ENCODE data around the gene APC2. TPM values are rescaled to one million over a fixed set of nuclear protein-coding genes. Genes with fewer than 3 reads are reported as not detected.

Gene APC2
- total and polyA plus RNA-seq, 4 donors: 0.03 to 0.42 (median 0.26) TPM; not detected in 1

DNA sequence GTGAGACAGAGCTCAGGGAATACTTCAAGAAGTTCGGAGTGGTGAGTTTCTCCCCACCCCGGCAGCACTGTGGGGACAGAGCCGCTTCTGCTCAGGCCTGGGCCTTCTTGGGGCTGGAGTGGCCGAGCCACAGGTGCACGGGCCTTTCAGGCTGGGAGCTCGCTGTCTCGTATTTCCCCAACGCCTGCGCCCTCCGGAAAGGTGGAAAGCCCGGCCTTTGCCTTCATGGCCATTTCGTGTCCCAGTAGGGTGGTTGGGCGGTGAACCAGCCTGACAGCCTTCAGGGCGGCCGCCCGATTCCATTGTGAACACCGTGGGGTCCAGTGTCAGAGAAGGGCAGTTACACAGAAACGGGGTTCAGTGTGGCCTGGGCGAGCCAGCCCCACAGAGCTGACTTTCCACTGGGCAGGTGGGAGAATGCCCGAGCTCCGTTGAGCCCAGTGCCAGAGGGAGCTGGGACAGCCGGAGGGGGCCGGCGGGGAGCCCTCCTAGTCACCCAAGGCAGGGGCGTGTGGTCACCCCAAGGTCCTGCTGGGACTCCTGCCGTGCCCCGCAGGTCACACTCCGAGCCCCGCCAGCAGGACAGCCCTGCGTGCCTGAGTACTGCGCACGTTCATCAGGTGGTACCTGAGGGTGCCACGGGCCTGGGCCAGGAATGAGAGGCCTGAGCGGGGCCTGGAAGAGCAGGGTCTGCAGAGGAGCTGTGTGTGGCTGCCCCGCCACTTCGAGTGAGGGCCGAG, 28.5 kb upstream of the APC2 start:
- no peaks in the 10 kb centered on the region for H3K27me3 ChIP-seq (ENCODE audit: control insufficient read depth in 1 of 2, insufficient read depth in 2 of 2, low read length in 1 of 2)
- ATAC-seq (ENCODE audit: low FRiP score) (peak; percentile 3), DNase-seq (no peak)
- H3K4me1 ChIP-seq (ENCODE audit: control insufficient read depth in 1 of 2, insufficient read depth in 2 of 2, low read length in 2 of 2): no peaks in the 10 kb centered on the region
- no peaks in the 10 kb centered on the region for H3K9me3 ChIP-seq (ENCODE audit: control insufficient read depth, low read length)
- no peak overlapping the region for H3K27ac ChIP-seq (ENCODE audit: low read depth in 1 of 2, low read length in 2 of 2)
- 92% methylated on average over 36 to 37 of the region's 37 CpGs for WGBS, 2 donors
- intact Hi-C loops (cut with DNase I): no loop called here
- no peaks in the 10 kb centered on the region for H3K36me3 ChIP-seq (ENCODE audit: control insufficient read depth in 1 of 2, insufficient read depth in 2 of 2, low read length in 1 of 2)
- no peak overlapping the region for H3K4me3 ChIP-seq (ENCODE audit: low read length in 2 of 2)

GRCh38 chr19:1421958-1422305, 28.0 kb upstream of the APC2 start:
- WGBS, 2 donors: 77 to 81% methylated on average over 22 of the region's 22 CpGs
- DNase-seq (no peak), ATAC-seq (ENCODE audit: low FRiP score) (no peak)
- Histone ChIP-seq H3K4me3 (ENCODE audit: low read length in 2 of 2) (no peak overlapping the region), H3K4me1 (ENCODE audit: control insufficient read depth in 1 of 2, insufficient read depth in 2 of 2, low read length in 2 of 2) (no peaks in the 10 kb centered on the region), H3K27ac (ENCODE audit: low read depth in 1 of 2, low read length in 2 of 2) (no peak overlapping the region), H3K36me3 (ENCODE audit: control insufficient read depth in 1 of 2, insufficient read depth in 2 of 2, low read length in 1 of 2) (no peaks in the 10 kb centered on the region), H3K9me3 (ENCODE audit: control insufficient read depth, low read length) (no peaks in the 10 kb centered on the region), H3K27me3 (ENCODE audit: control insufficient read depth in 1 of 2, insufficient read depth in 2 of 2, low read length in 1 of 2) (no peaks in the 10 kb centered on the region)
- intact Hi-C loops (cut with DNase I): no loop called here

GRCh38 chr19:1422360-1422759, 27.6 kb upstream of the APC2 start:
- no peak for ATAC-seq (ENCODE audit: low FRiP score)

GRCh38 chr19:1422943-1423342, 27.0 kb upstream of the APC2 start:
- WGBS, 2 donors: 88 to 89% methylated on average over 23 to 24 of the region's 24 CpGs
- Histone ChIP-seq H3K27ac (ENCODE audit: low read depth in 1 of 2, low read length in 2 of 2) (no peak overlapping the region), H3K4me3 (ENCODE audit: low read length in 2 of 2) (no peak overlapping the region), H3K4me1 (ENCODE audit: control insufficient read depth in 1 of 2, insufficient read depth in 2 of 2, low read length in 2 of 2) (no peaks in the 10 kb centered on the region), H3K27me3 (ENCODE audit: control insufficient read depth in 1 of 2, insufficient read depth in 2 of 2, low read length in 1 of 2) (no peaks in the 10 kb centered on the region), H3K36me3 (ENCODE audit: control insufficient read depth in 1 of 2, insufficient read depth in 2 of 2, low read length in 1 of 2) (no peaks in the 10 kb centered on the region), H3K9me3 (ENCODE audit: control insufficient read depth, low read length) (no peaks in the 10 kb centered on the region)
- intact Hi-C loops (cut with DNase I): no loop called here
- ATAC-seq (ENCODE audit: low FRiP score) (no peak), DNase-seq (no peak)

More at GRCh38 chr19:1422360-1422759, 27.6 kb upstream of the APC2 start:
- Histone ChIP-seq H3K27ac (ENCODE audit: low read depth in 1 of 2, low read length in 2 of 2) (no peak overlapping the region), H3K4me3 (ENCODE audit: low read length in 2 of 2) (no peak overlapping the region), H3K27me3 (ENCODE audit: control insufficient read depth in 1 of 2, insufficient read depth in 2 of 2, low read length in 1 of 2) (no peaks in the 10 kb centered on the region), H3K4me1 (ENCODE audit: control insufficient read depth in 1 of 2, insufficient read depth in 2 of 2, low read length in 2 of 2) (no peaks in the 10 kb centered on the region), H3K36me3 (ENCODE audit: control insufficient read depth in 1 of 2, insufficient read depth in 2 of 2, low read length in 1 of 2) (no peaks in the 10 kb centered on the region), H3K9me3 (ENCODE audit: control insufficient read depth, low read length) (no peaks in the 10 kb centered on the region)
- 75 to 78% methylated on average over 16 of the region's 16 CpGs for WGBS, 2 donors
- intact Hi-C loops (cut with DNase I): no loop called here
- no peak for DNase-seq

GRCh38 chr19:1423436-1424191, 26.3 kb upstream of the APC2 start:
- Histone ChIP-seq H3K27me3 (ENCODE audit: control insufficient read depth in 1 of 2, insufficient read depth in 2 of 2, low read length in 1 of 2) (no peaks in the 10 kb centered on the region), H3K9me3 (ENCODE audit: control insufficient read depth, low read length) (no peaks in the 10 kb centered on the region), H3K36me3 (ENCODE audit: control insufficient read depth in 1 of 2, insufficient read depth in 2 of 2, low read length in 1 of 2) (no peaks in the 10 kb centered on the region), H3K4me3 (ENCODE audit: low read length in 2 of 2) (no peak overlapping the region), H3K27ac (ENCODE audit: low read depth in 1 of 2, low read length in 2 of 2) (no peak overlapping the region), H3K4me1 (ENCODE audit: control insufficient read depth in 1 of 2, insufficient read depth in 2 of 2, low read length in 2 of 2) (no peaks in the 10 kb centered on the region)
- WGBS, 2 donors: 88 to 90% methylated on average over 40 of the region's 40 CpGs
- intact Hi-C loops (cut with DNase I): no loop called here
- DNase-seq (no peak), ATAC-seq (ENCODE audit: low FRiP score) (no peak)

- no peak for ATAC-seq (ENCODE audit: low FRiP score)
- Histone ChIP-seq H3K4me3 (ENCODE audit: low read length in 2 of 2) (no peak overlapping the region), H3K36me3 (ENCODE audit: control insufficient read depth in 1 of 2, insufficient read depth in 2 of 2, low read length in 1 of 2) (no peaks in the 10 kb centered on the region), H3K27ac (ENCODE audit: low read depth in 1 of 2, low read length in 2 of 2) (no peak overlapping the region), H3K4me1 (ENCODE audit: control insufficient read depth in 1 of 2, insufficient read depth in 2 of 2, low read length in 2 of 2) (no peaks in the 10 kb centered on the region), H3K27me3 (ENCODE audit: control insufficient read depth in 1 of 2, insufficient read depth in 2 of 2, low read length in 1 of 2) (no peaks in the 10 kb centered on the region), H3K9me3 (ENCODE audit: control insufficient read depth, low read length) (no peaks in the 10 kb centered on the region)
- 81 to 85% methylated on average over 35 to 41 of the region's 42 CpGs for WGBS, 2 donors
- no peak for DNase-seq
- intact Hi-C loops (cut with DNase I): no loop called here
Measured at GRCh38 chr19:1424192-1424955, 25.5 kb upstream of the APC2 start.

DNA sequence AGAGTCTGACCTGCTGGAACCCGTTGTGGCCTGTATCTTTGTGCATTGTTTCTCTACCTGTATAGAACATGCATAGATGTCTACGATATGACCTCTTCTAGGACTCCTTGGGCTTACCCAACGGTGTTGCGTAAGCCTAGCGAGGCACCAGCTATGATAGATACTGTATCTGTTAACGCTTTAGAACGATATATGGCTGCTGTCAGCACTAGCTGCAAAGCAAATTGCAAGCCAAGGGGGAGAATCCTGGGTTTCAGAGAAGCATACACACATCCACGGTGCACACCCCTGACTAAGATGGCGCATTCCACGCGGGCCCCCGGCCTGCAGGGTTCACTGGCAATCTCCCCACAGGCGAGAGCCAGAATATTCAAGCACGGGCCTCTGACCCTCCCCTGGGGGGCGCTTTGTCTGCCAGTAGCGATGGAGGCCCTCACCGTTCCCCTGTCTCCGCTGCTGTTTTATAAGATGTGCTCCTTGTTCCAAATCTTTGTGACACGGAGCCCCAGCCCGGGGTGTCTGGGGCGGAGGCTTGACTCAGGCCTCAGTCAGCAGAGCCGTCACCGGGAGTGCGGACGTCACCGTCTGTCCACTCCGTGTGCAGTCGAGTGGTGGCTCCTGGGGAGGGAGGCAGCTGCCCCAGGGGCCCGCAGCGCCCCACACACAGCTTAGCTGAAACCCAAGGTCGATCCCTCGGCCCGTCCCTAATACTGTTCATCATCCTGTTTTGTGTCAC, 24.7 kb upstream of the APC2 start:
- ATAC-seq (ENCODE audit: low FRiP score) (no peak), DNase-seq (no peak)
- WGBS, 2 donors: 73 to 83% methylated on average over 33 of the region's 33 CpGs
- H3K27ac ChIP-seq (ENCODE audit: low read depth in 1 of 2, low read length in 2 of 2): no peak overlapping the region
- H3K4me1 ChIP-seq (ENCODE audit: control insufficient read depth in 1 of 2, insufficient read depth in 2 of 2, low read length in 2 of 2): no peaks in the 10 kb centered on the region
- intact Hi-C loops (cut with DNase I): no loop called here
- no peaks in the 10 kb centered on the region for H3K9me3 ChIP-seq (ENCODE audit: control insufficient read depth, low read length)
- no peaks in the 10 kb centered on the region for H3K36me3 ChIP-seq (ENCODE audit: control insufficient read depth in 1 of 2, insufficient read depth in 2 of 2, low read length in 1 of 2)
- no peak overlapping the region for H3K4me3 ChIP-seq (ENCODE audit: low read length in 2 of 2)
- no peaks in the 10 kb centered on the region for H3K27me3 ChIP-seq (ENCODE audit: control insufficient read depth in 1 of 2, insufficient read depth in 2 of 2, low read length in 1 of 2)

DNA sequence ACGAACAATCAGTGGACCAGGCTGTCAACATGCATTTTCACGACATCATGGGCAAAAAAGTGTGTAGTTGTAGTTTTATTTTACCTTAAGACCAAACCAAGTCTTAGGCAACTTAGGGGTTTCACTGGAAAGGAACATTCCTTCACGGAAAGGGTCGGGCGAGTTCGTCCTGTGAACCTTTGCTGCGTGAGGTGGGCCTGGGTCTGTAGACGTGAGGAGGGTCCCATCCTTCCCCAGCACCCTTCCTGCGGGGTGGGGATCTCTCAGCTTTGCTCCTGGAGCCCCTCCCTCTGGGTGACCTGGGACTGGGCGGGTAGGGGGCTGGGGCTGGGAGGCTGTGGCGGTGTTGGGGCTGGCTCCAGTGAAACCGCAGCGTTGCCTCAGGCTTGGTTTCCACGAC, 24.0 kb upstream of the APC2 start:
- Histone ChIP-seq H3K4me1 (ENCODE audit: control insufficient read depth in 1 of 2, insufficient read depth in 2 of 2, low read length in 2 of 2) (no peaks in the 10 kb centered on the region), H3K36me3 (ENCODE audit: control insufficient read depth in 1 of 2, insufficient read depth in 2 of 2, low read length in 1 of 2) (no peaks in the 10 kb centered on the region), H3K9me3 (ENCODE audit: control insufficient read depth, low read length) (no peaks in the 10 kb centered on the region), H3K27ac (ENCODE audit: low read depth in 1 of 2, low read length in 2 of 2) (no peak overlapping the region), H3K4me3 (ENCODE audit: low read length in 2 of 2) (no peak overlapping the region), H3K27me3 (ENCODE audit: control insufficient read depth in 1 of 2, insufficient read depth in 2 of 2, low read length in 1 of 2) (no peaks in the 10 kb centered on the region)
- ATAC-seq (ENCODE audit: low FRiP score) (no peak), DNase-seq (no peak)
- intact Hi-C loops (cut with DNase I): no loop called here
- WGBS, 2 donors: 91% methylated on average over 14 of the region's 14 CpGs

All from aorta (tissue), 5 donors.